KMS-11 (cell line): ENCODE measurements around the gene C11orf86.

Source experiments
- H2AFZ ChIP-seq: fragments of 200-600 bp; sonication (generic); 2 replicates; pipeline ENCODE4 v1.6.1; 2016; ENCODE audit warnings: antibody characterized with exemption, mixed run types, low read depth
- H3K27ac ChIP-seq: fragments of 200-600 bp; sonication (generic); 2 replicates; pipeline ENCODE4 v1.6.1; 2016; ENCODE audit warnings: mild to moderate bottlenecking, mixed run types
- H3K27me3 ChIP-seq: fragments of 200-600 bp; sonication (generic); 2 replicates; pipeline ENCODE4 v1.6.1; 2017; ENCODE audit warnings: mild to moderate bottlenecking, low read depth, mixed run types, moderate library complexity; ENCODE audit not compliant: insufficient read depth
- H3K36me3 ChIP-seq: fragments of 200-600 bp; sonication (generic); 2 replicates; pipeline ENCODE4 v1.6.1; 2017; ENCODE audit warnings: mild to moderate bottlenecking, mixed run types; ENCODE audit not compliant: insufficient read depth
- H3K4me1 ChIP-seq: fragments of 200-600 bp; sonication (generic); 2 replicates; pipeline ENCODE4 v1.6.1; 2016; ENCODE audit warnings: mild to moderate bottlenecking, low read depth, mixed run types; ENCODE audit not compliant: poor library complexity, severe bottlenecking
- H3K4me2 ChIP-seq: fragments of 200-600 bp; sonication (generic); 2 replicates; pipeline ENCODE4 v1.7.0; 2016; ENCODE audit warnings: mild to moderate bottlenecking, mixed run types
- H3K4me3 ChIP-seq: fragments of 200-600 bp; sonication (generic); IDR thresholded peaks from 2 replicates; pipeline ENCODE4 v1.6.1; 2017; ENCODE audit warnings: low read depth, low read length, mixed read lengths; ENCODE audit not compliant: insufficient read depth
- H3K79me2 ChIP-seq: fragments of 200-600 bp; sonication (generic); 2 replicates; pipeline ENCODE4 v1.6.1; 2016; ENCODE audit warnings: low read depth, mixed run types; ENCODE audit not compliant: insufficient read depth
- H3K9ac ChIP-seq: fragments of 200-600 bp; sonication (generic); 2 replicates; pipeline ENCODE4 v1.6.1; 2016; ENCODE audit warnings: mild to moderate bottlenecking, mixed run types
- H4K20me1 ChIP-seq: fragments of 200-600 bp; sonication (generic); 2 replicates; pipeline ENCODE4 v1.6.1; 2016; ENCODE audit warnings: mild to moderate bottlenecking, mixed run types; ENCODE audit not compliant: insufficient read depth
- CTCF ChIP-seq: fragments of 200-600 bp; sonication (generic); conservative IDR thresholded peaks from 2 replicates; pipeline ENCODE4 v1.6.1; 2017; ENCODE audit warnings: low read depth, mild to moderate bottlenecking, antibody characterized with exemption, low read length, moderate library complexity, mixed read lengths

C11orf86 gene

GRCh38 chr11:67023957-67024353, 48.9 kb downstream of the C11orf86 start:
- no peaks in the 10 kb centered on the region for H3K79me2 ChIP-seq
- H3K4me1 ChIP-seq = peaks cover 21% of the 10 kb centered on the region
- peaks cover 30% of the 10 kb centered on the region for H3K27me3 ChIP-seq
- no peak overlapping the region for H2AFZ ChIP-seq
- H3K36me3 ChIP-seq = no peaks in the 10 kb centered on the region
- peak overlapping the region; percentile 67 for H3K4me2 ChIP-seq
- H3K9ac ChIP-seq = no peak overlapping the region
- no peak for TF ChIP-seq CTCF
- H3K27ac ChIP-seq = no peak overlapping the region
- no peaks in the 10 kb centered on the region for H4K20me1 ChIP-seq
- H3K4me3 ChIP-seq = no peak overlapping the region

- Histone ChIP-seq H4K20me1 (no peaks in the 10 kb centered on the region), H3K9ac (no peak overlapping the region), H3K4me2 (peak overlapping the region; percentile 67), H3K27ac (no peak overlapping the region), H3K4me3 (no peak overlapping the region), H3K4me1 (peaks cover 21% of the 10 kb centered on the region), H3K36me3 (no peaks in the 10 kb centered on the region), H3K79me2 (no peaks in the 10 kb centered on the region), H3K27me3 (peaks cover 30% of the 10 kb centered on the region), H2AFZ (no peak overlapping the region)
- no peak for TF ChIP-seq CTCF
Measured at GRCh38 chr11:67024410-67024809, 49.3 kb downstream of the C11orf86 start.

GRCh38 chr11:67024966-67025365, 49.9 kb downstream of the C11orf86 start:
- Histone ChIP-seq H3K27ac (no peak overlapping the region), H3K4me1 (peaks cover 21% of the 10 kb centered on the region), H3K79me2 (no peaks in the 10 kb centered on the region), H3K36me3 (no peaks in the 10 kb centered on the region), H2AFZ (no peak overlapping the region), H3K9ac (no peak overlapping the region), H3K4me3 (no peak overlapping the region), H4K20me1 (no peaks in the 10 kb centered on the region), H3K4me2 (peak overlapping the region; percentile 67; the same call in 1 of the 2 replicates), H3K27me3 (peaks cover 30% of the 10 kb centered on the region)
- TF ChIP-seq CTCF = no peak

GRCh38 chr11:67025750-67026149, 50.6 kb downstream of the C11orf86 start:
- Histone ChIP-seq H3K79me2 (no peaks in the 10 kb centered on the region), H3K27ac (no peak overlapping the region), H4K20me1 (no peaks in the 10 kb centered on the region), H3K36me3 (no peaks in the 10 kb centered on the region), H2AFZ (no peak overlapping the region), H3K9ac (no peak overlapping the region), H3K4me1 (peaks cover 21% of the 10 kb centered on the region), H3K27me3 (peaks cover 30% of the 10 kb centered on the region), H3K4me2 (no peak overlapping the region), H3K4me3 (no peak overlapping the region)
- TF ChIP-seq CTCF = no peak
